Fibroblast of pulmonary artery (primary cell): Measurements from ENCODE around the gene PTPRD.
A peak's percentile ranks its signal among the peaks of the same experiment; 100 is the strongest.

Source experiments
- DNase-seq: peaks from one replicate; pipeline ENCODE4 v3.0.0-alpha.2; 2010; ENCODE audit warnings: low read depth
- H3K4me3 ChIP-seq: replicated peaks from 2 replicates; pipeline ENCODE4 v1.5.1; 2011; ENCODE audit warnings: low read depth, mild to moderate bottlenecking, control low read depth, low read length, moderate library complexity
- CTCF ChIP-seq: IDR thresholded peaks from 2 replicates; pipeline ENCODE4 v1.5.1; 2011; ENCODE audit warnings: mild to moderate bottlenecking, control low read depth, low read length, inconsistent platforms; ENCODE audit errors: missing control alignments

The PTPRD gene

DNA sequence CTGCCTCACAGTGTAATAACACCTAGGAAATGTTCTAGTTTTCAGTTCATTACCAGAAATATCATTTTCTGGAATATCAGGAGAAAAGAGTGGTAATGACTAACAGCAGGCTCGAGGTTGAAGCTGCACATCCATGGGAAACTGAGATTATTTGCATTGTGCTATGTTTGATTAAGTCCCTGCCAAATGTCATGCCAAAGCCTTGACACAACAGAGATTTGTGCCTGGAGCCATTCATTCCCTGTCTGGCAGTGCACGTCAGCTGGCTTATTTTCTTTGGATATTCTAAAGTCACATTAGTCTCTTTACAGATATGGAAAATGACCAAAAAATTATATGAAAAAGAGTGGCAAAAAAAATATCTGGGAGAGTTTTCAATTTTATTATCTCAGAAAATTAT lies 848.0 kb downstream of the PTPRD start:
- TF ChIP-seq CTCF, result no peak
- no peak overlapping the region for H3K4me3 ChIP-seq
- peak; percentile 9 for DNase-seq

DNA sequence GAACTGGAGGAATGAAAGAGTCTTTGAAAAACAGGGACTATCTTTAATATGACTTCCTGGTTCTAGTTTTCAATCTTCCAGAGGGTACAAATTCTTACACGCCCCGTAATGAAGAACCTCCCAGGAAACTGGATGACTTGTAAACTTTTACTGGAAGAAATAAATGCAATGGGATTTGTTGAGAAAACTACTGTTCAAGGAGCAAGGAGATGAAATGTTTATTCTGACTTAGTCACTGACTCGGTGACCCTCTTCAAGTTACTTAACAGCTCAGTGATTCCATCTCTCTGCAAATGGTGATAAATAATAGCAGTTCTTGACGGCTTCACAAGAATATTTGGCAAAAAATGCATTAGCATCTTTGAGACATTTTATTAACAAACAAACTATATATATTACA lies 858.6 kb downstream of the PTPRD start:
- TF ChIP-seq CTCF, result no peak
- H3K4me3 ChIP-seq, result no peak overlapping the region
- no peak for DNase-seq

DNA sequence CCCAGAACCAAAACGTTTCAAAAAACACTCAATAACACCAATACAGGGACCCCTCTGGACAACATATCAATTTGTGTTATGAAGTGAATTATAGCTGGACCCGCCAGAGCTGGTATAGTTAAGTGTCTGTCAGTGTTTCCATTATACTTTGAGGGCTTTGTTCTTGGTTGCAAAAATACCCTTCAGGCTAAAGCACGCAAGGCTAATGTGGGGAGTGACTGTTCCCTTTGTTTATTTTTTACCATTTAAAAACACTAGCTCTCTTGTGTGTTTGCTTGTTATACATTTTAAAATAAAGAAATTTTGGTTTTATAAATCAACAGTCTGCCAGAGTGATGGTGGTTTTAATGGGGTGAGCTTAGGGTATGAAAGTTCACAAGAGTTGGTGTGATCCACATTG lies 859.5 kb downstream of the PTPRD start:
- no peak for DNase-seq
- no peak for TF ChIP-seq CTCF
- H3K4me3 ChIP-seq, result no peak overlapping the region

DNA sequence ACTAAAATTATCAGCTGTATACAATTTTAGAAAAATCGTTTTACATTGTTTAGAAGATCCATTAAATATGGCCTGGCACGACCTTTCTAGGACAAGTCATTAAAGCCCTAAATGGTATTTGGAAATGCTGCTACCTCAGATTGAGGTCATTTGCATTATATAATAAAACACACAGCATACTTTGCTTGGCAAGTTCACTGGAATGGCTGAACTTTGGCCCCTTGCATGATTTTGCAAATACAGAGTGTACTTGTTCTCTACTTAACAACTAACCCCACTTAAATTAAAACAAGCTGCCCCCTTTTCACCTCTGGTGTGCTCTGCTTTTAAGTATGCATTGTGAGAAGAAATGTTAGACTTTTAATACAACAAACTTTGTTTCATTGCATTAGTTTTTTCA lies 860.1 kb downstream of the PTPRD start:
- DNase-seq, result no peak
- no peak overlapping the region for H3K4me3 ChIP-seq
- TF ChIP-seq CTCF, result no peak

DNA sequence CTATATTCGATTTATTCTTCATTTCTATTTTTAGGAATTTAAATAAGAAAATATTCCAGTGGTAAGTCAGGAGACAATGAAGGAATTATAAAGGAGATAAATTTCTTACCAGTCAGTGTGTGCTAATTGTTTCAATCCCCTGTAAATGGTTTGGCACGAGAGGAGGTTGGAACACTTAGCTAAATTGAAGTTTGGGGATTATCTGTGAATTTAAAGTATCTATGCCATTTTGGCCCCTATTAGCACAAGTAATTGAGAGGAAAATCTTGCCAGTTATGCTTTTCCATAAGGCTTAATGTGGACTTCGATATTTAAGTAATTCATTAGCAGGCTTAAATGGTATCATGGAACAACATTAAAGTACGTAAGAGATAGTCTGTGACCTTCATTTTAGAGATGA lies 860.8 kb downstream of the PTPRD start:
- H3K4me3 ChIP-seq, result no peak overlapping the region
- no peak for DNase-seq
- TF ChIP-seq CTCF, result no peak

DNA sequence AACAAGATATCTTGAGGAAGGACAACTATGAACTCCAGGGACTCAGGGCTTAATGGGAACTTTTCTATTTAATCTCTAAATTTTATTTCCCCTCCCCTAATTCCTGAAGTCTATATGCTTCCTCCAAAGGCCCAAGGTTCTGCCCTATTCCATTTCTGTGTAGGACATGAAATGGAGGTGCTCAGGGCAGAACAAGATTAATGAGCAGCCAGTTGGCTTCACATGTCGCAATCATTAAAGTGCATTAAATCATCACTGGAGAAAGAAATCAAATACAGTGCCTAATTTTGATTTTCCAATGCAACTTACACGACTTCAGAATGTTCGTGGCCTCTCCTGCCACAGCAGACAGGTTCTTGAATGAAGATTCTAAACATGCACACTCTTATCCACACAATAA lies 862.1 kb downstream of the PTPRD start:
- DNase-seq, result no peak
- no peak overlapping the region for H3K4me3 ChIP-seq
- TF ChIP-seq CTCF, result no peak

GRCh38 chr9:9749591-9749990 lies 863.2 kb downstream of the PTPRD start:
- H3K4me3 ChIP-seq, result no peak overlapping the region
- TF ChIP-seq CTCF, result no peak

More at GRCh38 chr9:9749591-9749990, 863.2 kb downstream of the PTPRD start:
- no peak for DNase-seq
